ENCODE measurements around the gene OXCT1. TPM values are rescaled to one million over a fixed set of nuclear protein-coding genes. Genes with fewer than 3 reads are reported as not detected.
"Not testable (repeated sequence)": the region's sequence is repeated elsewhere in the genome, so short reads cannot be mapped to it uniquely, and the experiment has no call there.

Gene OXCT1
- total RNA-seq, 1 donor, result 39.4 TPM

DNA sequence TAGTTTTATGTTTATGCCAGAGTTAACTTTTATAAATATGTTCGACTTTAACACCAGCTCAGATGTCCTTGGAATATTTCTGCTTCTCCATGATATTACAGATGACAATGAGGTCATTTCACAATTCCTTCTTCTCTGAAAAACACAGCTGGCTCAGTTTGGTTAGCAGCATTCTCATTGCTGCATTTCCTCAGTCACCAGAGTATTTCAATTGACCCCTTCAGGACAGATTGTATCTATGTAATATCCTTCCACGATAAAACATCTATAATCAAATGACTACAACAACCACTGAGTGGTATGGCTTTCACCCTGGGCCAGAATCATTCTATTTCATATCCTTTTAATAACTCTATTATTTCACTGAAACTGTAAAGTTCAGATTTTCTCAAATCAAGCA lies 148.7 kb downstream of the OXCT1 start:
- TF ChIP-seq, protein P1, sequence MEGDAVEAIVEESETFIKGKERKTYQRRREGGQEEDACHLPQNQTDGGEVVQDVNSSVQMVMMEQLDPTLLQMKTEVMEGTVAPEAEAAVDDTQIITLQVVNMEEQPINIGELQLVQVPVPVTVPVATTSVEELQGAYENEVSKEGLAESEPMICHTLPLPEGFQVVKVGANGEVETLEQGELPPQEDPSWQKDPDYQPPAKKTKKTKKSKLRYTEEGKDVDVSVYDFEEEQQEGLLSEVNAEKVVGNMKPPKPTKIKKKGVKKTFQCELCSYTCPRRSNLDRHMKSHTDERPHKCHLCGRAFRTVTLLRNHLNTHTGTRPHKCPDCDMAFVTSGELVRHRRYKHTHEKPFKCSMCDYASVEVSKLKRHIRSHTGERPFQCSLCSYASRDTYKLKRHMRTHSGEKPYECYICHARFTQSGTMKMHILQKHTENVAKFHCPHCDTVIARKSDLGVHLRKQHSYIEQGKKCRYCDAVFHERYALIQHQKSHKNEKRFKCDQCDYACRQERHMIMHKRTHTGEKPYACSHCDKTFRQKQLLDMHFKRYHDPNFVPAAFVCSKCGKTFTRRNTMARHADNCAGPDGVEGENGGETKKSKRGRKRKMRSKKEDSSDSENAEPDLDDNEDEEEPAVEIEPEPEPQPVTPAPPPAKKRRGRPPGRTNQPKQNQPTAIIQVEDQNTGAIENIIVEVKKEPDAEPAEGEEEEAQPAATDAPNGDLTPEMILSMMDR (IDR thresholded peaks at IDR 0.05; ENCODE audit: extremely low read depth, low read depth, low read length), result no peak
- Histone ChIP-seq H2AFZ (ENCODE audit: low read length) (peak overlapping the region; percentile 31), H3K4me2 (ENCODE audit: insufficient read depth, low read length) (no peak overlapping the region), H3K27me3 (ENCODE audit: insufficient read depth, low read length) (no peaks in the 10 kb centered on the region), H3K4me1 (ENCODE audit: insufficient read depth, low read length) (no peaks in the 10 kb centered on the region), H3K9me3 (ENCODE audit: low read depth, low read length) (no peaks in the 10 kb centered on the region), H3K27ac (ENCODE audit: low read depth, low read length) (no peak overlapping the region), H3K4me3 (ENCODE audit: insufficient read depth, low read length) (no peak overlapping the region), H3K36me3 (ENCODE audit: insufficient read depth, low read length) (no peaks in the 10 kb centered on the region), H3K79me2 (ENCODE audit: insufficient read depth, low read length) (no peaks in the 10 kb centered on the region), H4K20me1 (ENCODE audit: insufficient read depth, low read length) (no peaks in the 10 kb centered on the region)
- no peak for DNase-seq (ENCODE audit: insufficient read length, low spot score, missing footprints)

DNA sequence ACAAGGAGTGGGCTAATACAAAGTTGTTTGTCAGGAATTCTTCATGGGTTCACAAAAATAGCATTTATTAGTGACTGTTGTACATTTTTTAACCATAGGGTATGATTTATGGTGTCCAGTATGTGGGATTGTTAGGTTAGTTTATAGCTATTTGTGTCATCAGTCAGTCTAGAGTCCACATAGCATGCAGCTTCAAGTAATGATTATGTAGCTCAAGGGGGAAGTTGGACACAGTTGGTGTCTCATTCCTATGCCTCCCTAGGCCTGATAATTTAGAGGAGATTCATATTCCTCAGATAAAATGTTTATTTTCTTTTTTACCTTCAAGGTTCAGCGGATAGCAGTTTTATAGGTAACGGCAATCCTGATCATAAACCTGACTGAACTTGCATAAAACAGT lies 153.8 kb downstream of the OXCT1 start:
- no peak for DNase-seq (ENCODE audit: insufficient read length, low spot score, missing footprints)
- no peaks in the 10 kb centered on the region for H3K4me1 ChIP-seq (ENCODE audit: insufficient read depth, low read length)
- no peaks in the 10 kb centered on the region for H3K9me3 ChIP-seq (ENCODE audit: low read depth, low read length)
- no peaks in the 10 kb centered on the region for H3K36me3 ChIP-seq (ENCODE audit: insufficient read depth, low read length)
- TF ChIP-seq, protein P1 (IDR thresholded peaks at IDR 0.05; ENCODE audit: extremely low read depth, low read depth, low read length), result no peak
- H3K27me3 ChIP-seq (ENCODE audit: insufficient read depth, low read length), result no peaks in the 10 kb centered on the region
- H3K4me3 ChIP-seq (ENCODE audit: insufficient read depth, low read length), result no peak overlapping the region
- no peak overlapping the region for H2AFZ ChIP-seq (ENCODE audit: low read length)
- H3K27ac ChIP-seq (ENCODE audit: low read depth, low read length), result no peak overlapping the region
- H4K20me1 ChIP-seq (ENCODE audit: insufficient read depth, low read length), result no peaks in the 10 kb centered on the region
- no peaks in the 10 kb centered on the region for H3K79me2 ChIP-seq (ENCODE audit: insufficient read depth, low read length)
- H3K4me2 ChIP-seq (ENCODE audit: insufficient read depth, low read length), result no peak overlapping the region

DNA sequence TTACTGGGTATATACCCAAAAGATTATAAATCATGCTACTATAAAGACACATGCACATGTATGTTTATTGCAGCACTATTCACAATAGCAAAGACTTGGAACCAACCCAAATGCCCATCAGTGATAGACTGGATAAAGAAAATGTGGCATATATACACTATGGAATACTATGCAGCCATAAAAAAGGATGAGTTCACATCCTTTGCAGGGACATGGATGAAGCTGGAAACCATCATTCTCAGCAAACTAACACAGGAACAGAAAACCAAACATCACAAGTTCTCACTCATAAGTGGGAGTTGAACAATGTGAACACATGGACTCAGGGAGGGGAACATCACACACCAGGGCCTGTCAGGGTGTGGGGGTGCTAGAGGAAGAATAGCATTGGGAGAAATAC lies 155.8 kb downstream of the OXCT1 start:
- not testable (repeated sequence) for H3K4me3 ChIP-seq (ENCODE audit: insufficient read depth, low read length); H3K9me3 ChIP-seq (ENCODE audit: low read depth, low read length); H2AFZ ChIP-seq (ENCODE audit: low read length); H3K4me1 ChIP-seq (ENCODE audit: insufficient read depth, low read length); H3K79me2 ChIP-seq (ENCODE audit: insufficient read depth, low read length); H4K20me1 ChIP-seq (ENCODE audit: insufficient read depth, low read length); DNase-seq (ENCODE audit: insufficient read length, low spot score, missing footprints); H3K27ac ChIP-seq (ENCODE audit: low read depth, low read length); H3K36me3 ChIP-seq (ENCODE audit: insufficient read depth, low read length); H3K27me3 ChIP-seq (ENCODE audit: insufficient read depth, low read length); H3K4me2 ChIP-seq (ENCODE audit: insufficient read depth, low read length)

DNA sequence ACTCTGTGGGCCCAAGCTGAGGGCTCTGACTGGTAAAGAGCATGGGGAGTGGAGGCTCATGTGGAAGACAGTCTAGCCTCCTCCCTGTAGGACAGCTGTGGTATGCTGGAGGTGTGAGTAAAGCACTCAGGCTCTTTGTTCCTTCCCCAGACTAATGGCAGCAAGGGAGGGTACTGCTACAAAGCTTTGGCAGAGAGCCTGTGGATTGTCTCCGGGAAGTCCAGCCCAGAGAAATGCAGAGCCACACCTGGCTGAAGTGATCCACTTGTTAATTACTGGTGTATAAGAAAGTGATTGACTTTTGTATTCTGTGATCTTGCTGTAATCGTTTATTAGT lies 161.7 kb downstream of the OXCT1 start:
- TF ChIP-seq, protein P1 (IDR thresholded peaks at IDR 0.05; ENCODE audit: extremely low read depth, low read depth, low read length), result no peak
- H3K4me2 ChIP-seq (ENCODE audit: insufficient read depth, low read length), result peak overlapping the region; percentile 27
- DNase-seq (ENCODE audit: insufficient read length, low spot score, missing footprints), result no peak

More for the DNA sequence above, 161.7 kb downstream of the OXCT1 start:
- Histone ChIP-seq H2AFZ (ENCODE audit: low read length) (peak overlapping the region; percentile 84), H3K27me3 (ENCODE audit: insufficient read depth, low read length) (no peaks in the 10 kb centered on the region), H3K79me2 (ENCODE audit: insufficient read depth, low read length) (no peaks in the 10 kb centered on the region), H3K9me3 (ENCODE audit: low read depth, low read length) (no peaks in the 10 kb centered on the region), H3K36me3 (ENCODE audit: insufficient read depth, low read length) (no peaks in the 10 kb centered on the region), H3K27ac (ENCODE audit: low read depth, low read length) (no peak overlapping the region), H3K4me1 (ENCODE audit: insufficient read depth, low read length) (peaks cover 11% of the 10 kb centered on the region), H3K4me3 (ENCODE audit: insufficient read depth, low read length) (no peak overlapping the region), H4K20me1 (ENCODE audit: insufficient read depth, low read length) (no peaks in the 10 kb centered on the region)

Measured in osteoblast (primary cell).